SIG-M5 treated with dmso at 0.1 percent for 504 hours (cell line): ENCODE results near the gene GAB2.
"Not testable (repeated sequence)": the region's sequence is repeated elsewhere in the genome, so short reads cannot be mapped to it uniquely, and the experiment has no call there.

Experiments
- DNase-seq: peaks from one replicate; lab custom pipeline; 2025; ENCODE audit not compliant: unreplicated experiment; lab: John Stamatoyannopoulos, UW

The GAB2 gene

DNA sequence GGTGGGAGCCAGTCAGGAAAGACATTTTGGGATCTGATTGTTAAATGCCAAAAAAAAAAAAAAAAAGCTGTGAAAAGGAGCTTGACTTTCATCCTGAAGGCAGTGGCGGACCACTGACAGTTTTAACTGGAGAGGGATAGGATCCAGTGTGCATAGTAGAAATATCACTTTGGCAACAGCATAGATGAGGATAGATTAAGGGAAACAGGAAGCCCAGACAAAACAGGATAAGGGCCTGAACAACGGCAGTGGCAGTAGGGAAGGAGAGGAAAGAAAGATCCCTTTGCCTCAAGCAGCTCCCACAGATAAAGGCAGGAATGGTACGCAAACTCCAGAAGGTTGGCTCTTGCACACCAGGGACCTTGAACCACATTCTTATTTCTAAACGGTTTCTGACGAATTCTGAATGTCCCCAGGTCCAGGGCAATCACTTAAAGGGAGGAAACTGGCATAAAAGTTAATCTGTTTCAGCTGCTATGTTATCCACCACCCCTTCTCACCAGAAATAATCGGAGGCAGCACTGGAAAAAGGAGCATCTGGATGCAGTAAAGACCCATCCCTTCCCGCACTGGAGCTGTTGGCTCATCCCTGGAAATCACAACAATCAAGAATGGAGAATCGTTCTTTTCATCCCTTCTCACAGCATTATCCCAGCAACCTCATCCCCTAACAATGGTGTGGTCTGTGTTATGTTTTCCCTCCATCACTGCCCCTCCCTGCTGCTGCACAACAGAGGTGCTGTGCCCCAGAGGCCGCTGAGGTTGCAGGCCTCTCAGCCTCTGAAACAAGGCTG lies 99.1 kb downstream of the GAB2 start:
- DNase-seq = no peak

DNA sequence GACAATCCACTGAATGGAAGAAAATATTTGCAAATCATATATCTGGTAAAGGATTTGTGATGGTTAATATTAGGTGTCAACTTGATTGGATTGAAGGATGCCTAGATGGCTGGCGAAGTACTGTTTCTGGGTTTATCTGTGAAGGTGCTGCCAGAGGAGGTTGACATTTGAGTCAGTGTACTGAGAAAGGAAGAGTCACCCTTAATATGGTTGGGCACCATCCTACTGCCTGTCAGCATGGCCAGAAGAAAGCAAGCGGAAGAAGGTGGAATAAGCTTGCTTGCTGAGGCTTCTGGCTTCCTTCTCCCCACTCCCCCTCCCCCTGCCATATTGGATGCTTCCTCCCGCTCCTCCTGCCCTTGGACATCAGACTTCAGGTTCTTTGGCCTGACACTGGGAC lies 101.9 kb downstream of the GAB2 start:
- no peak for DNase-seq

DNA sequence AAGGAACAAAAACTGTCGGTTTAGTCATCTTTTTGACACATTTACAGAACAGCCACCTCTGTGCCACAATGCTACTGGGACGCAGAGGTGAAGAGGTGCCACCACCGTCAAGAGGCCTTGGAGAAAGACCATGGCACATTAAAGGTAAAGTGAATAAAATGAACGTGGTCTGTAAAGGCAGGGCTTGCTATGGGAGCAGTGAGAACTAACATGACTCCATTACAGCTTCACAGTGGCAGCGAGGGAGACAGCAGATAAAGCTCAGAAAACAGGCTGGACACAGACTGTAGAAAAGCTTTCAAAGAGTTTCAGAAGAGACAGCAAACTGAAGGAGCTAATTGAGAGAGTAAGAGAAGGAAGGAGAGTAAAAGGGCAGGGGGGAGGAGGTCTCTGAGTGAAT lies 102.9 kb downstream of the GAB2 start:
- no peak for DNase-seq

DNA sequence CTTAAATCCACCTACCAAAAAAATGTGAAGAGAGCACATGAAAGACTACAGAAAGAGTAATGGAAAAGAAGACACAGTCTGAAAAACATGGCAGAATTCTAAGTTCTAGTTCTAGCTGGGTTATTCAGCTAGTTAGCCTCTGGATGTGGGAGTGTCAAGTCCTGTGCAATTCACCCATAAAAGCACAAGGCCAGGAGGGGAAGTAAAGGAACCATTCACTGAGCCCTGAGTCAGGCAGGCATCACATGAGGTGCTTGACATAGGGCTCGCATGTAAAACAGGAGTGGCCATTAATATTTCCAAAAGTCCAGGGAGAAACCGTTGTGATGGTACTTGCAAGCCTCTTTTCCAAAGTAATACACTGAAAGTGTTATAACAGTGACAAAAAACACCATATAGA lies 103.7 kb downstream of the GAB2 start:
- DNase-seq = no peak

DNA sequence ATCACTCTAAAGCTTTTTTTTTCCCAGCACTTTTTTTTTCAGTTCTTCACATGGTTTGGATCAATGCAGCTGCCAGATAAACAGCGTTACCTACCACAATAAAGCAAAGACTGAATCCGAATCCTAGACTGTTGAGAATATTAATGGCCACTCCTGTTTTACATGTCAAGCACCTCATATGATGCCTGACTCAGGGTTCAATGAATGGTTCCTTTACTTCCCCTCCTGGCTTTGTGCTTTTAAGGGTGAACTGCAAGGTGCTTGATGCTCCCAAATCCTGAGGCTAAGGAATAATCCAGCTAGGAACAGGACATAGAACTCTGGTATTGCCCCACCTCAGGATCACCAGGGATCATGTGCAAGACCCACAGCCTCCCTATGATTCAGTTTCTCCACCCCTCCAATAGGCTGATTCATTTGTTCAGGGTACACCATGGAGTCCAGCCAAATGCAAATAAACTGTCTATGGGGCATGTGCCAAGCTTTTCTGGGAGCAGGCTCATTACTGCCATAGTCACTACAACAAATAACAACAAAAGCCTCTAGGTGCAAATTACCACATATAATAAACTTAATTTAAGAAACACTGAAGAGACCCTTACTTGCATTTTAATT lies 104.3 kb downstream of the GAB2 start:
- DNase-seq = no peak

DNA sequence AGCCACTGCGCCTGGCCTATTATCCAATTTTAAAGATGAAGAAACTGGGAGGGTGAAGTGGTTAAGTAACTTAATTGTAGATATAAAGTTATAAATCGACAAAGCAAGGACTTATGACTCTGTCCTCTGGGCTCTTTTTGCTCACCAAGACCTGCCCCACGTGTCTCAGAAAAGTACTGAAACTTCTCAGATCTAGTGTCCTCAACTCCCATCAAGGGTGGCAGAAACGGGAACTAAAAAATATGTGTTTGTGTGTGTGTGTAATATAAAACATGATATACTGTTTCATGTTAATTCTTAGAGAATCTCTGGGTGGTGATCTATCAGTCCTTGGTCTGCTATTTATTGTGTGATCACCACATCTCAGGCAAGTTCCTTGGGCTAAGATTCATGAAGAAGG lies 104.9 kb downstream of the GAB2 start:
- DNase-seq = no peak

DNA sequence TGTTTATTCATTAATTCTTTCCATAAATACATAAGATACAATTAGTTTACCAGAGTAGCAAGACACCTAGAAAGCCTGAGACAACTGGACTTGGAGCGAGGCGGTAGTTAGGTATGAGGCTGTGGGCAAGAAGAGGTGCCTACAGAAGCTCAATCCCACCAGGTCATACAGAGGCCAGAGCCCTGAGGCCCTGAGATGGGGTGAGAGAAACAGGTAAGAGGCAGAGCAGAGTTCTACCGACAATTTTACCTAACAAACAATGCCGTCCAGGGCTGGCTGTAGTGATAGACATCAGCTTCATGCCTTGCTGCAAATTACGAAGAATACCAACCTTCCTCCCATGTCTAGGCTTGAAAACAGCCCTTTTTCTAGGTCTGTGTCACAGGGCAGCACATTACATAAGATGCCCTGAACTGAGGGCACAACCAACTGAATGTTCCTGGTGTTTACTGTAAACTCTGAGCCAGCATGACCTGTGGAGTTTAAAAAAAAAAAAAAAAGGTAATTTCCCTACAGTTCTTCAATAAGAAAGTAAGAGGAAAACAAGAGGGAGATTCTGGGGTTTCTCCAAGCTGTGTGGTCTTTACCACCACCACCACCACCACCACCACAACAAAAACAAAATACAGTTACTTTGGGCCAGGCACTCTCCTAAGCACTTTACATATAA lies 105.8 kb downstream of the GAB2 start:
- no peak for DNase-seq

DNA sequence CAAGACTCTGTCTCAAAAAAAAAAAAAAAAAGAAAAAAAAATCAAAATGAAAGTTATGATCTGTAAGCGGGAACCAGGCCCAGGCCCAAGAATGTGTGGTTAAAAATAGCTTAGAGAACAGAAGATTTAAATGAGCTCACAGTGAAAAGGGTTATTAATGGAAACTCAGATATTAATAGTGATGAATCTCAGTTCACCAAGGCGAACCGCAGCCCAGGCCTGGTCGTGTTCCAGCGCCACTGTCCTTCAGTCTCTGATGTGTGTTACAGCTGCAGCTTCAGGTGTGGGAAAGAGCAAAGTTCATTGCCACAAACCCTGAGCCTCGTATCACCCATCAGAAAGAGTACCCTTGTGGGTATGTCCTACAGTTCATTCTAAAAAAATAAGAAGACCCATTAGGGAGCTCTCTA lies 107.1 kb downstream of the GAB2 start:
- no peak for DNase-seq

DNA sequence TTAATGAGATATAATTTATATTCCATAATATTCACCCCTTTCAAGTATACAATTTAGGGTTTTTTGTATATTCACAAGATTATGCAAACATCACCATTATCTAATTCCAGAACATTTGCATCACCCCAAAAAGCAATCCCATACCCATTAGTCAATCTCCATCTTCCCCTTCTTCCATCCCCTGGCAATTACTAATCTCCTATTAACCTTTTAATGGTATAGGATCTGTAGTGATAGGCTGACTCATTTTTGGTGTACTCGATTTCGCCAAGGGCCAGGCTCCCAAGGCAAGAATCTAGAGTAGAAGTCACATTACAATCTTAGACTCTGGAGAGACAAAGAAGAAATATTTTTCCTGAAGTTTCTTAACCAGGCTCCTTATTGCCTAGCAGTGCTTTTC lies 113.4 kb downstream of the GAB2 start:
- no peak for DNase-seq

DNA sequence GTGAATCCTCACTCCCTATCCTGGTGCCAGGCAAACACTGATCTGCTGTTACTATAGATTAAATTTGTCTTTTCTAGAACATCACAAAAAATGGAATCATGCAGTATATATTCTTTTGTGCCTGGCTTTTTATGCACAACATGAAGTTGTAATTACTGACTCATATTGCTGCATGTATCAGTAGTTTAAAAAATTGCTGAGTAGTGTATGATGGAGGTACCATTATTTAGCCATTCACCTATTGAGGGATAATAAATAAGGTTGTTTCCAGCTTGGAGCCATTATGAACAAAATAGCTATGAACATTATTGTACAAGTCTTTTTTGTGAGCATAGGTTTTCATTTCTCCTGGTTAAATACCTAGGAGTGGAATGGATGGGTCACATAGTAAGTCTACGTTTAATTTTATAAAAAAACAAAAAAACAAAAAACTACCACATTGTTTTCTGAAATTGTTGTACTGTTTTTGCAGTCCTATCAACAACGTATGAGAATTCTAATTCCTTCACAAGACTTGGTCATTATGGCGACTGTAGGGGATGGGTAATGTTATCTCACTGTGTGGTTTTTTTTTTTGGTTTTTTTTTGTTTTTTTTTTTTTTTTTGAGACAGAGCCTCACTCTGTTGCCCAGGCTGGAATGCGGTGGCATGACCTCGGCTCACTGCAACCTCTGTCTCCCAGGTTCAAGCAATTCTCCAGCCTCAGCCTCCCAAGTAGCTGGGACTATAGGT lies 117.3 kb downstream of the GAB2 start:
- DNase-seq = no peak

DNA sequence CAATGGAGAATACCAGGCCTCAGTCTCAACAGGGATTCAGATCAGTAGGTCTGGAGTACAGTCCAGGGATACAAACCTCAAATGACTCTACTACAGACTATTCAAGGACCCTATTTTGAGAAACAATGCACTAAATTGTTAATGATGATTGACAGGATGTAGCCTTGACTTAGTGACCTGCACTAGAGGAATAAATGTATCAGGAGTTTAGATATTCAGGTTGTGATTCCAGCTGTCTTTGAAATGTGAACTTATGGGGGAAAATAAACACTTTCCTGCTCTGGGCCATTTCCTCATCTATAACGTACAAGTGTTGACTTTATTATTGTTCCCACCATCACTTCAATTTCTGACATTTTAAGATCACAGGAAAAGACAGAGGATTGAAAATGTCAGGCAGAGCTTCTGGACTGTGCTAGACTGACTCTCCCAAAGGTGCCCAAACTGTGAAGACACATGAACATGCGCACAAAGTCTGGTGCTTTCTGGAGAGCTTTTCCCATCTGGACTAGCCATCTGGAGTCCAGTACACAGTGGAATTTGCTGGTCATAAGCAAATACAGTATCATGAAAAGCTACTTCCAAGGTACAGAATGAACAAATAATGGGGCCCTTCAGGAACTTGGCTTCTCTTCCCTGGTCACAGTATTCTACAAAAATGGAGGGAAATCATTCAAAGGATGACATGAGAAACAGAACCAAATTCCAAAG lies 118.5 kb downstream of the GAB2 start:
- no peak for DNase-seq

DNA sequence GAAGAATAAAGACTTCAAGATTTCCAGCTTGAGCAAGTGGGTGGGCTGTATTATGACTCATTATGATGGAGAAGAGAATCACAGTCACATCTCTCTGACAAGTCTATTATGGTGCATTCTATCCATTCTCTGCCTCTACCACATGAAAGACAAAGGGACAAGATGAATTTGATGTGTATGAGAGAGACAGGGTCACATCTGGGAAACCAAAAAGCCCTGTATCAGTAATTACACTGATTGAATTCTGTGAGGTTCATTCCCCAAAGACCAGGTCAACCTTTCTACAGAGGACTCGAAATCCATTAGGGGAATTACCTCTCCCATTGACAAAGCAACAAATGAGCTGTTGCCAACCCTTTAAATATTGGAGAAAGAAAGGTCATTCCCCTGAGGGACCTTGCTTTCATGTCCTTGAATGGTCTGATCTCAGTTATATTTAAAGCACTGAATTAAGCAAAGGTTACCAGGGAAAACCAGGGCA lies 119.3 kb downstream of the GAB2 start:
- no peak for DNase-seq

DNA sequence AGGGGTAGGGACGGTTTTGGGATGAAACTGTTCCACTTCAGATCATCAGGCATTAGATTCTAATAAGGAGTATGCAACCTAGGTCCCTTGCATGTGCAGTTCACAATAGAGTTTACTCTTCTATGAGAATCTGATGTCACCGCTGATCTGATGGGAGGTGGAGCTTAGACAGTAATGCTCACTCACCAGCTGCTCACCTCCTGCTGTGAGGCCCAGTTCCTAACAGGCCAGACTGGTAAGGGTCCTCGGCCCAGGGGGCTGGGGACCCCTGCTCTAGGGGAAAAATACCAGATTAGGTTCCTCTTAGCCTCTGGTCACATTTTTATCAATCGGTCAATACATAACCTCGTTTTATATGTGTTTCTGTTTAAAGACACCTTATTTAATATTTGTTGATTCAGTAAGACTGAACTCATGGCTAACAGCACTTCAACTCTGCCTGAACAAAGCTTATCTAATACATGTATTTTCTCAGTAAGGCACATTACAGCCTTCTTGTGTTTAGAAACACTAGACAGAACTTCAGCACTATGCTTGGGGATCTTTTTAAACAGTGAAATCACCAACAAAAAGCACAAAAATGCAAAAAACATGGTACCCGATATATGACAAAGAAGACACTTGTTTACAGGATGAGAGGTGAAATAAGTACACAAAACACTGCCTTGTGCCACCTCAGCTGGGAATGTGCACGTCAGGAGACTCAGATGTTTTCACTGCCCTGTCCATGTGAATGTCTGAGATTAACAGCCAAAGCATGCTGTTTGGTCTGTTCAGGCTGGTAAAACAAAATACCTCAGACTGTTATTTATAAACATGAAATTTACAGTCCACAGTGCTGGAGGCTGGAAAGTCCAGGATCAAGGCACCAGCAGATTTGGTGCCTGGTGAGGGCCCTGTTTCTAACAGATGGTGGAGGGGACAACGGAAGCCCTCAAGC lies 121.4 kb downstream of the GAB2 start:
- DNase-seq = no peak

DNA sequence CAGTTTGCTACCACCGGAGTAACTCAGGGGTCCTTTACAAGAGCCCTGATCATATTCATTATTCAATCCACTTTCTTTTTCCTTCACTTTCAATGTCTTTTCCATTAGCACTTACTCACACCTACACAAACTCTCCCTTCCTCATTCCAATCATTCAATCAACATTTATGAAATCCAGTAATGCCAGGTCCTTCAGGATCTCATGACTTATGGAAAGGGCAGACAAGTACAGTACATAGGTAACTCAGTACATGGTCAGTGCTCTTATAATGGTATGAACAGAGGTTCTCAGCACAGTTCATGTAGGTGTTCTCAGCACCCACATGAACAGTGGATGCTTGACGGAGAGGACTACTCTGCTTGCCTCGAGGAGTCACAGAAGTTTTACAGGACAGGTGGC lies 122.3 kb downstream of the GAB2 start:
- DNase-seq = no peak

DNA sequence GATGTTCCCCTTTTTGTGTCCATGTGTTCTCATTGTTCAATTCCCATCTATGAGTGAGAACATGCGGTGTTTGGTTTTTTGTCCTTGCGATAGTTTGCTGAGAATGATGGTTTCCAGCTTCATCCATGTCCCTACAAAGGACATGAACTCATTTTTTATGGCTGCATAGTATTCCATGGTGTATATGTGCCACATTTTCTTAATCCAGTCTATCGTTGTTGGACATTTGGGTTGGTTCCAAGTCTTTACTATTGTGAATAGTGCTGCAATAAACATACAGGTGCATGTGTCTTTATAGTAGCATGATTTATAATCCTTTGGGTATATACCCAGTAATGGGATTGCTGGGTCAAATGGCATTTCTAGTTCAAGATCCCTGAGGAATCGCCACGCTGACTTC lies 123.5 kb downstream of the GAB2 start:
- not testable (repeated sequence) for DNase-seq

DNA sequence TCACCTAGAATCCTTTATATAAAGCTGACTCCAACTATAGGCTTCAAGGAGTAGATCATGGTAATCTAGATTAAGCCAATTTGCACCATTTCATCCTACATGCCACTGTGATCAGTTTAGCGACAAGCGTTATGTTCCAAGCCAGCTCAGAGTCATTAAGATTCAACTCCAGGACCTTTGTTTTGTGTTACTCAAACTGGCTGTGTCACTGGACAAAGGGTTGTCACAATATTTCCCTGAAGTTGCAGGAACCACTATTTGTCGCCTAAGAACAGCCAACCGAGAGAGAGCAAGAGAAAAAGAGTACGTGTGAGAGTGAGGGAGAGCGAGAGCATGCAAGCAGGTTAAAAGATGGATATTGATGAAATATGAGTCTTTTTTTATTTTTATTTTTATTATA lies 124.1 kb downstream of the GAB2 start:
- no peak for DNase-seq

DNA sequence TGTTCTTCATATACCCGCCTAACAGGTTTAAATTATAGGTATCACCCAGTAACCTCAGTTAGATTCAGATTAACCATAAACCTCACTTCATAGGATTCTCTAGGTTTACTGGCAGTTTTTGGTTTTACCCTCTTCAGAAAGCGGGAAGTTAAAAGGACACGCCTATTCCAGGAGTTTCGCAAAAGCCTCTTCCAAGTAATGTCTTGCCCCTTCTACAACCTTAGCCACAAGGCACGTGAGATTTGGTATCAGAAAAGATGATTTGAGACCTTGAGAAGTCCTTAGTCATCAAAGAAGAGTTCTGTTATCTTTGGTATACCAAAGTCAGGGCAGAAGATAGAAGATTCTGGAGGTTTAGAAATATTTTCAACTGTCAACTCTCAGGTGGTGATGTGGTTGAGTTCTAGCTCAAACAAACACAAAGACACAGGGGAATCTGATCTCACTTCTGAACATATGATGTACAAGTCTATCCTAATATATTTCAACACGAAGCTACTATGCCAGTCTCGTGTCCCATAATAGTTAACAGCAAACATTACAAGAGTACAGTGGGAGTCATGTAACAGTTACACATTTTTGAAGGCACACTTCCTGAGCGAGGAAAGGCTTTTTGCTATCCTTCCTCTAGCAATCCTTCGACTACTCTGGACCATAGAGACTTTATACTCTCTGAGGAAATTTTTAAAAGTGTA lies 125.4 kb downstream of the GAB2 start:
- DNase-seq = peak; percentile 97

DNA sequence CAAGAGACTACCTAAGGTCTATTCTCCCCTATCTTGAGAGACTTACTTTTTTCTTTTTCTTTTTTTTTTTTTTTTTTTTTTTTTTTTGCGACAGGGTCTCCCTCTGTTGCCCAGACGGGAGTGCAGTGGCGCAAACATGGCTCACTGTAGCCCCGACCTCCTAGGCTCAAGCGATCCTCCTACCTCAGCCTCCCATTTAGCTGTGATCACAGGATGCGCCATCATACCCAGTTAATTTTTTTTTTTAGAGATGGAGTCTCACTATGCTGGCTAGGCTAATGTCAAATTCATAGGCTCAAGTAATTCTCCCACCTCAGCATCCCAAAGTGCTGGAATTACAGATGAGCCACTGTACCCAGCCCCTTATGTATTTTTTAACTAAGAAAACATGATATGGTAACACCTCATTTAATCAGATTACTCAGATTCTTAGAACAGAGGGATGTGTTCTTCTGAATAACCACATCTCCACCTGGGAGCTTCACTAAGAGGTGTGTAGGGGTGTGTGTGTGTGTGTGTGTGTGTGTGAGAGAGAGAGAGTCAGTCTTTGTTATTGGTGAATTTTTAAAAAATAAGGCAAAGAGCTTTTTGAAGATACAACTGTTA lies 126.0 kb downstream of the GAB2 start:
- no peak for DNase-seq
